Measurements from ENCODE around the gene DDN. TPM values are rescaled to one million over a fixed set of nuclear protein-coding genes. Genes with fewer than 3 reads are reported as not detected.

Gene DDN
- total and polyA plus RNA-seq, 2 donors (not counting 3 experiments of a cell fraction or from before 2014, with no cell fraction given) = 0.07 to 0.22 TPM

DNA sequence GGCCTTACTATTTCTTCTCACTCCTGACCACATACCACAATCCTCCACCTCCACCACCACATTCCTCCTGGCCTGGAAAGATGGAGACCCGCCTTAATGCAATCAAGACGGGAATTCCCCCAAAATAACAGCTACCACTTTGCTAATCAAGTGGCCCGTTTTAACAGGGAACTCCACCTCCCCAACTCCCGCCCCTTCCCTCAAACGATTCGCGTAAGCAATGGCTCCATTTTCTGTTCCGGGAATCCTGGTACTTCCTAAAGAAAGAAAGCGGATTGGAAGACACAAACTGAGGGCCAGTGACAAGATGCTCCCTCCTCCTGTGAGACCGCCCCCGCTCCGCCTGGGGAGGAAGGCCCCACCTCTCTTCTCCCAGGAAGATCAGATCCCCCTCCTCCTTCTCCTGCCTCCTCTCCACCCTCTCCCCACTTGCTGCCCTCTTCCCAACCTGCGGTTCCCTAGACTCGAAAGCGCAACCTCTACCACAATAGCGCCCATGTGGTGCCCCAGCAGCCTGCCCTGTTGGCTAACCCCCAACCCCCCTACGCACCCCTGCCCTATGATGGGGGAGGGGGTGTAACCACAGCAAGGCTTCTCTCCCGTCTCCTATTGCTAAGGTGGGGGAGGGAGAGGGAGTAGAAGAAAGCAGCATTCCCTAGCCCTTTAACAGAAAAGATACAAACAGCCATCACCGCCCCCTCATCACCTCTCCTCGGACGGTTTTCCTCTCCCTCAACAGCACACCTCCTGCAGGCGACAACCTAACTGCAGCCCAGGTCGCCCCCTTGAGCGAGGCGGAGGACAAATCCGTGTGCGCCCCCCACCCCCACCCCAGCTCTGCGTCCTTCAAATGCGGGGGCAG is 42.7 kb downstream of the DDN start:
- intact Hi-C loops (cut with micrococcal nuclease) = loop anchor here (1.0 to 2.0 kb wide), 3 partner anchors 17 to 62 kb away; partner anchors contain the start of genes FKBP11 and PRKAG1
- peak; percentile 99 for FAIRE-seq
- Histone ChIP-seq H4K20me1 (replicated peaks; ENCODE audit: control insufficient read depth, extremely low read depth, insufficient read depth, low read length) (peaks cover 11% of the 10 kb centered on the region), H2AFZ (ENCODE audit: low read depth, low read length) (peak overlapping the region; percentile 87), H3K9me3 (replicated peaks; ENCODE audit: control insufficient read depth, insufficient read depth, low read length) (no peaks in the 10 kb centered on the region), H3K9ac (replicated peaks; ENCODE audit: extremely low read depth, insufficient read depth, low read length) (peak overlapping the region; percentile 87), H3K9me1 (replicated peaks; ENCODE audit: control insufficient read depth, extremely low read depth, insufficient read depth, low read length) (no peaks in the 10 kb centered on the region), H3K79me2 (ENCODE audit: control insufficient read depth, insufficient read depth, low read length) (peaks cover 55% of the 10 kb centered on the region), H3K4me1 (ENCODE audit: control insufficient read depth, extremely low read depth, insufficient read depth, low read length) (peaks cover 22% of the 10 kb centered on the region), H3K4me3 (replicated peaks in 1 of 3; ENCODE audit: insufficient read depth in 1 of 3, low read depth in 1 of 3, low read length in 3 of 3) (peak overlapping the region; percentile 71 to 99 (median 90)), H3K27ac (ENCODE audit: insufficient read depth, low read depth, low read length) (peak overlapping the region; percentile 76), H3K27me3 (ENCODE audit: control insufficient read depth in 2 of 2, insufficient read depth in 2 of 2, low read length in 2 of 2) (no peaks in the 10 kb centered on the region), H3K36me3 (ENCODE audit: control insufficient read depth in 2 of 2, extremely low read depth in 1 of 2, insufficient read depth in 2 of 2, low read length in 2 of 2) (peaks cover 4 to 6% of the 10 kb centered on the region in 2 experiments), H3K4me2 (ENCODE audit: insufficient read depth, low read length) (peak overlapping the region; percentile 71)
- CTCF ChIA-PET = interaction anchor here (0.8 to 2.2 kb wide), 8 partner anchors 10 to 104 kb away, joined by 4 to 12 read pairs (median 6); partner anchors contain the start of gene WNT1
- no peak for TF ChIP-seq MYC (IDR thresholded peaks at IDR 0.05; ENCODE audit: low read depth, low read length)
- TF ChIP-seq FOS (IDR thresholded peaks at IDR 0.05; ENCODE audit: borderline replicate concordance, insufficient read depth, low read length) = no peak
- no peak for TF ChIP-seq JUN (IDR thresholded peaks at IDR 0.05; ENCODE audit: borderline replicate concordance, insufficient read depth, insufficient read length, low read depth)
- TF ChIP-seq EZH2 (IDR thresholded peaks at IDR 0.05; ENCODE audit: borderline replicate concordance, low read depth, low read length, severe bottlenecking) = no peak
- TF ChIP-seq POLR2A (IDR thresholded peaks at IDR 0.05; ENCODE audit: low read depth, low read length) = no peak
- TF ChIP-seq, protein P1, sequence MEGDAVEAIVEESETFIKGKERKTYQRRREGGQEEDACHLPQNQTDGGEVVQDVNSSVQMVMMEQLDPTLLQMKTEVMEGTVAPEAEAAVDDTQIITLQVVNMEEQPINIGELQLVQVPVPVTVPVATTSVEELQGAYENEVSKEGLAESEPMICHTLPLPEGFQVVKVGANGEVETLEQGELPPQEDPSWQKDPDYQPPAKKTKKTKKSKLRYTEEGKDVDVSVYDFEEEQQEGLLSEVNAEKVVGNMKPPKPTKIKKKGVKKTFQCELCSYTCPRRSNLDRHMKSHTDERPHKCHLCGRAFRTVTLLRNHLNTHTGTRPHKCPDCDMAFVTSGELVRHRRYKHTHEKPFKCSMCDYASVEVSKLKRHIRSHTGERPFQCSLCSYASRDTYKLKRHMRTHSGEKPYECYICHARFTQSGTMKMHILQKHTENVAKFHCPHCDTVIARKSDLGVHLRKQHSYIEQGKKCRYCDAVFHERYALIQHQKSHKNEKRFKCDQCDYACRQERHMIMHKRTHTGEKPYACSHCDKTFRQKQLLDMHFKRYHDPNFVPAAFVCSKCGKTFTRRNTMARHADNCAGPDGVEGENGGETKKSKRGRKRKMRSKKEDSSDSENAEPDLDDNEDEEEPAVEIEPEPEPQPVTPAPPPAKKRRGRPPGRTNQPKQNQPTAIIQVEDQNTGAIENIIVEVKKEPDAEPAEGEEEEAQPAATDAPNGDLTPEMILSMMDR (IDR thresholded peaks at IDR 0.05; ENCODE audit: extremely low read depth in 1 of 2, insufficient read depth in 1 of 2, low read depth in 1 of 2, low read length in 2 of 2) = peak in 1 of 2 donors; percentile 14
- TF ChIP-seq, protein P2, sequence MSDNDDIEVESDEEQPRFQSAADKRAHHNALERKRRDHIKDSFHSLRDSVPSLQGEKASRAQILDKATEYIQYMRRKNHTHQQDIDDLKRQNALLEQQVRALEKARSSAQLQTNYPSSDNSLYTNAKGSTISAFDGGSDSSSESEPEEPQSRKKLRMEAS (IDR thresholded peaks at IDR 0.05; ENCODE audit: insufficient read depth, insufficient read length) = no peak
- TF ChIP-seq GATA2 (IDR thresholded peaks at IDR 0.05; ENCODE audit: insufficient read depth, insufficient read length, low read depth, low read length) = no peak
- no peak for TF ChIP-seq POLR2AphosphoS5 (IDR thresholded peaks at IDR 0.05; ENCODE audit: insufficient read depth, low read depth, low read length)
- BruUV-seq (replicated peaks) = TSS peak; percentile 63
- dilution Hi-C loops (cut with MboI; ENCODE audit: extremely low pct_ligation_motif_present, low sequenced_read_pairs) = no loop called here
- POLR2A ChIA-PET = interaction anchor here (0.6 to 1.2 kb wide), 4 partner anchors 10 to 534 kb away, joined by 3 to 4 read pairs (median 3); partner anchors contain the start of gene RND1
- DNase-seq (ENCODE audit: low read depth, low spot score) = peak; percentile 96

Data from endothelial cell of umbilical vein (primary cell).